ENCODE results near the gene KRTAP9-1. TPM values are rescaled to one million over a fixed set of nuclear protein-coding genes. Genes with fewer than 3 reads are reported as not detected.

Gene KRTAP9-1
- total RNA-seq, 2 experiments from 2014 or later = not detected

DNA sequence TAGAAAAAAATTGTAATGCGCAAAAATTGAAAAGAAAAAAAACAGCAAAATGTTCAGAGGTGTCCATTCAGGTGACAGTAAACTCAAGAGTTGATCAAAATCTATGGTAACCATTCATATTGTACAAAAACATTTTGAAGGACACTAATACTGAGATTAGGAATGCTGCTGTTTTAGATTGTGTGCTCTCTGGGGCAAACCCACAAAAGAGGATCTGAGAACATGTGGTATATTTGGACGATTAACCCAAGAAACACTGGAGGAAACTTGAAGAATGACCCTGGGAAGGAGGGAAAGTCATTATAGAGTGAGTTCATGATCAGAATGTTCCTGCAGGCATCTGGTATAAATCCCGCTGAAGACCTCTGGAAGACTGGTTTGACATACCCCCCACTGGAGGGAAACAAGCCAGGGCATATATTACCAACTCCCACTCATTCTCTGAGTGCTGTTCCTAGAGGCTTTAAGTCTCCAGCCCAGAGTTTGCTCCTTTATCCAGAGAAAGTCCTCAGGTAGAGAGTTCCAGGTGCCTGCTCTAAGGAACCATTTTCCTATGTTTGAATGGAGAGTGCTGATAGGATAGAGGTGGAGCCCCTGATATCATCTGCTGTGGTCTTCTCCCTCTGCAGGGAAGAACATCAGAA, 12.8 kb upstream of the KRTAP9-1 start:
- Histone ChIP-seq H3K27me3 (ENCODE audit: control insufficient read depth in 1 of 2, insufficient read depth in 2 of 2, low read length in 2 of 2) (no peaks in the 10 kb centered on the region), H3K27ac (ENCODE audit: low read depth in 1 of 2, low read length in 2 of 2) (no peak overlapping the region), H3K4me3 (ENCODE audit: low read length) (no peak overlapping the region), H3K36me3 (ENCODE audit: insufficient read depth, low read length) (no peaks in the 10 kb centered on the region), H3K9me3 (ENCODE audit: control insufficient read depth in 1 of 2, insufficient read depth in 1 of 2, low read length in 2 of 2) (no peaks in the 10 kb centered on the region), H3K4me1 (ENCODE audit: insufficient read depth, low read length) (no peaks in the 10 kb centered on the region)
- no peak overlapping the region for H3K4me3 Mint-ChIP-seq
- H3K27ac Mint-ChIP-seq = no peak overlapping the region
- intact Hi-C loops (cut with DNase I, micrococcal nuclease) = no loop called here
- H3K36me3 Mint-ChIP-seq (ENCODE audit: low read depth) = no peaks in the 10 kb centered on the region
- TF ChIP-seq, protein P1, sequence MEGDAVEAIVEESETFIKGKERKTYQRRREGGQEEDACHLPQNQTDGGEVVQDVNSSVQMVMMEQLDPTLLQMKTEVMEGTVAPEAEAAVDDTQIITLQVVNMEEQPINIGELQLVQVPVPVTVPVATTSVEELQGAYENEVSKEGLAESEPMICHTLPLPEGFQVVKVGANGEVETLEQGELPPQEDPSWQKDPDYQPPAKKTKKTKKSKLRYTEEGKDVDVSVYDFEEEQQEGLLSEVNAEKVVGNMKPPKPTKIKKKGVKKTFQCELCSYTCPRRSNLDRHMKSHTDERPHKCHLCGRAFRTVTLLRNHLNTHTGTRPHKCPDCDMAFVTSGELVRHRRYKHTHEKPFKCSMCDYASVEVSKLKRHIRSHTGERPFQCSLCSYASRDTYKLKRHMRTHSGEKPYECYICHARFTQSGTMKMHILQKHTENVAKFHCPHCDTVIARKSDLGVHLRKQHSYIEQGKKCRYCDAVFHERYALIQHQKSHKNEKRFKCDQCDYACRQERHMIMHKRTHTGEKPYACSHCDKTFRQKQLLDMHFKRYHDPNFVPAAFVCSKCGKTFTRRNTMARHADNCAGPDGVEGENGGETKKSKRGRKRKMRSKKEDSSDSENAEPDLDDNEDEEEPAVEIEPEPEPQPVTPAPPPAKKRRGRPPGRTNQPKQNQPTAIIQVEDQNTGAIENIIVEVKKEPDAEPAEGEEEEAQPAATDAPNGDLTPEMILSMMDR (IDR thresholded peaks at IDR 0.05) = no peak
- no peaks in the 10 kb centered on the region for H3K4me1 Mint-ChIP-seq (ENCODE audit: low read depth)
- no peaks in the 10 kb centered on the region for H3K27me3 Mint-ChIP-seq
- CTCF ChIA-PET = no interaction called here
- POLR2A ChIA-PET = no interaction called here
- no peaks in the 10 kb centered on the region for H3K9me3 Mint-ChIP-seq
- DNase-seq (no peak), ATAC-seq (ENCODE audit: poor library complexity) (no peak)

DNA sequence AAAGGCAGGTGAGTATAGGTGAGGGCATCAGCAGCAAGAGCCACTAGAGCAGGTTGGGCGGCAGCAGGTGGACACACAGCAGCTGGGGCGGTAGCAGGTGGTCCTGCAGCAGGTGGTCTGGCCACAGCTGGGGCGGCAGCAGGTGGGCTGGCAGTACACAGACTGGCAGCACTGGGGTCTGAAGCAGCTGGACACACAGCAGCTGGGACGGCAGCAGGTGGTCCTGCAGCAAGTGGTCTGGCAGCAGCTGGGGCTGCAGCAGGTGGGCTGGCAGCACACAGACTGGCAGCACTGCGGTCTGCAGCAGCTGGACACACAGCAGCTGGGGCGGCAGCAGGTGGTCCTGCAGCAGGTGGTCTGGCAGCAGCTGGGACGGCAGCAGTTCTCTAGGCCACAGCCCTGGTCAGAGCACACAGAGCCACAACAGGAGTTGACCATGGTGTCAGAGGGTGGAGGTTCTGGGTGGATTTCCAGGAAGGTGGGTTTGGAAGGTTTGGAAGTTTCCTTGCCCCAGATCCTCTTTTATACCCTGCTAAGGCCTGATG, 11.9 kb upstream of the KRTAP9-1 start, which contains the start of gene KRTAP4-2:
Gene KRTAP4-2 (minus strand): TSS at position 495 of the 545 bp plus-strand sequence. CDS start 57 bp downstream, at position 438.
- TF ChIP-seq, protein P1 (IDR thresholded peaks at IDR 0.05) = no peak
- intact Hi-C loops (cut with DNase I, micrococcal nuclease) = no loop called here
- H3K27me3 Mint-ChIP-seq = no peaks in the 10 kb centered on the region
- H3K4me1 Mint-ChIP-seq (ENCODE audit: low read depth) = no peaks in the 10 kb centered on the region
- H3K36me3 Mint-ChIP-seq (ENCODE audit: low read depth) = no peaks in the 10 kb centered on the region
- no peaks in the 10 kb centered on the region for H3K27me3 ChIP-seq (ENCODE audit: control insufficient read depth in 1 of 2, insufficient read depth in 2 of 2, low read length in 2 of 2)
- H3K9me3 Mint-ChIP-seq = no peaks in the 10 kb centered on the region
- H3K27ac ChIP-seq (ENCODE audit: low read depth in 1 of 2, low read length in 2 of 2) = no peak within 1 kb of the TSS
- H3K4me3 ChIP-seq (ENCODE audit: low read length) = no peak within 1 kb of the TSS
- H3K4me3 Mint-ChIP-seq = no peak within 1 kb of the TSS
- ATAC-seq (ENCODE audit: poor library complexity) = no peak
- POLR2A ChIA-PET = no interaction called here
- CTCF ChIA-PET = no interaction called here
- no peaks in the 10 kb centered on the region for H3K9me3 ChIP-seq (ENCODE audit: control insufficient read depth in 1 of 2, insufficient read depth in 1 of 2, low read length in 2 of 2)
- H3K4me1 ChIP-seq (ENCODE audit: insufficient read depth, low read length) = no peaks in the 10 kb centered on the region
- no peak within 1 kb of the TSS for H3K27ac Mint-ChIP-seq
- H3K36me3 ChIP-seq (ENCODE audit: insufficient read depth, low read length) = no peaks in the 10 kb centered on the region
- no peak for DNase-seq

DNA sequence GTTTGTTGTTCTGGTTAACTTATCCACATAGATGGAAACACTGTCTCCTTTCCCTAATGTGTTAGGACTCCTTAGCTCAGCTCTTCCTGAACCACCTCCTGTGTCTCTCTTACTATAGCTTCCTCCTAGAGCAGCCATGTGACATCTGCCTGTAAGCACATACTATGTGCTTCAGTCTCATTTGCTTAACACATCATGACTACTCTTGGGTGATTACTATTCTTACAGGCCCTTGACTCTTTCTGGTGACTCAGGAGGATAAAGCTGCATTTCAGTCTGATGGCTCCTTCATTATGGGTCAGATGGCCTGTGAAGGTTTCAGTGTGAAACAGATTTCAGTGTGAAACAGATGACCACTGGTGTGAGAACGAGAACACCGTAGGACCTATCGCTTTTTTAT, 11.3 kb upstream of the KRTAP9-1 start:
- H3K4me3 Mint-ChIP-seq = no peak overlapping the region
- ChIA-PET CTCF (no interaction called here), POLR2A (no interaction called here)
- H3K27ac Mint-ChIP-seq = no peak overlapping the region
- H3K9me3 Mint-ChIP-seq = no peaks in the 10 kb centered on the region
- Histone ChIP-seq H3K27me3 (ENCODE audit: control insufficient read depth in 1 of 2, insufficient read depth in 2 of 2, low read length in 2 of 2) (no peaks in the 10 kb centered on the region), H3K27ac (ENCODE audit: low read depth in 1 of 2, low read length in 2 of 2) (no peak overlapping the region), H3K36me3 (ENCODE audit: insufficient read depth, low read length) (no peaks in the 10 kb centered on the region), H3K4me1 (ENCODE audit: insufficient read depth, low read length) (no peaks in the 10 kb centered on the region), H3K9me3 (ENCODE audit: control insufficient read depth in 1 of 2, insufficient read depth in 1 of 2, low read length in 2 of 2) (no peaks in the 10 kb centered on the region), H3K4me3 (ENCODE audit: low read length) (no peak overlapping the region)
- no peak for ATAC-seq (ENCODE audit: poor library complexity)
- no peaks in the 10 kb centered on the region for H3K4me1 Mint-ChIP-seq (ENCODE audit: low read depth)
- no peaks in the 10 kb centered on the region for H3K27me3 Mint-ChIP-seq
- no peak for DNase-seq
- TF ChIP-seq, protein P1 (IDR thresholded peaks at IDR 0.05) = no peak
- H3K36me3 Mint-ChIP-seq (ENCODE audit: low read depth) = no peaks in the 10 kb centered on the region
- intact Hi-C loops (cut with DNase I, micrococcal nuclease) = no loop called here
